H1 (cell line): Measurements from ENCODE around the gene IFNB1. TPM values are rescaled to one million over a fixed set of nuclear protein-coding genes. Genes with fewer than 3 reads are reported as not detected.

Source experiments
- CTCF ChIA-PET: fragments of 300-600 bp; sonication (Branson Sonifier 250); formaldehyde crosslinking; loops from one replicate; lab custom pipeline; 2021; ENCODE audit not compliant: partially characterized antibody; lab: Charles Lee
- POLR2A ChIA-PET: fragments of 300-600 bp; sonication (Branson Sonifier 250); formaldehyde crosslinking; loops from one replicate; lab custom pipeline; 2021; ENCODE audit warnings: inconsistent platforms; ENCODE audit not compliant: partially characterized antibody; lab: Charles Lee
- DNase-seq, 2 experiments: peaks; one replicate each; pipeline versions ENCODE4 v3.0.0 to v3.0.0-alpha.2; 2010 to 2022; ENCODE audit warnings: low spot score in 2 of 2, low read depth in 1 of 2, mixed read lengths in 1 of 2
- FAIRE-seq: peaks from 2 replicates; lab custom pipeline; 2011; peaks lifted over from hg19 to GRCh38; lab: Jason Lieb, UNC
- H2AFZ ChIP-seq: 2 replicates; pipeline ENCODE4 v1.8.1; 2012; ENCODE audit warnings: low read length, inconsistent platforms
- H2AK5ac ChIP-seq: 2 replicates; pipeline ENCODE4 v1.6.1; 2013; ENCODE audit warnings: low read depth, low read length
- H2BK120ac ChIP-seq: replicated peaks from 2 replicates; pipeline ENCODE3; 2013; ENCODE audit warnings: low read depth, low read length, inconsistent platforms
- H2BK12ac ChIP-seq: 2 replicates; pipeline ENCODE4 v1.6.1; 2013; ENCODE audit warnings: low read depth, low read length
- H2BK15ac ChIP-seq: 2 replicates; pipeline ENCODE4 v1.6.1; 2013; ENCODE audit warnings: low read length
- H2BK20ac ChIP-seq: 2 replicates; pipeline ENCODE4 v1.6.1; 2013; ENCODE audit warnings: low read length
- H2BK5ac ChIP-seq: 2 replicates; pipeline ENCODE4 v1.6.1; 2013; ENCODE audit warnings: low read depth, low read length
- H3K14ac ChIP-seq: 2 replicates; pipeline ENCODE4 v1.6.1; 2013; ENCODE audit warnings: inconsistent platforms; ENCODE audit not compliant: insufficient read length
- H3K18ac ChIP-seq: 2 replicates; pipeline ENCODE4 v1.6.1; 2013; ENCODE audit warnings: low read length; ENCODE audit errors: extremely low read depth
- H3K23ac ChIP-seq: 2 replicates; pipeline ENCODE4 v1.6.1; 2013; ENCODE audit warnings: inconsistent platforms; ENCODE audit not compliant: insufficient read length
- H3K23me2 ChIP-seq: 2 replicates; pipeline ENCODE4 v1.6.1; 2013; ENCODE audit warnings: low read depth, low read length
- H3K27ac ChIP-seq: 2 replicates; pipeline ENCODE4 v1.6.1; 2011; ENCODE audit warnings: low read depth, low read length, inconsistent platforms
- H3K27me3 ChIP-seq, 4 experiments: replicated peaks in 1 of 4; 1 replicate in 1 of 4; 2 replicates in 3 of 4; pipeline versions ENCODE4 v1.6.1 to v1.8.1; 2011 to 2013; ENCODE audit warnings: low read length in 3 of 4, mild to moderate bottlenecking in 3 of 4, inconsistent platforms in 2 of 4, mixed read lengths in 2 of 4, moderate library complexity in 1 of 4; ENCODE audit not compliant: control insufficient read depth in 3 of 4, insufficient read depth in 3 of 4; ENCODE audit errors: extremely low read depth in 1 of 4
- H3K36me3 ChIP-seq, 4 experiments: 2 replicates each; pipeline versions ENCODE4 v1.6.1 to v1.8.1; 2011 to 2013; ENCODE audit warnings: mild to moderate bottlenecking in 4 of 4, low read length in 3 of 4, moderate library complexity in 2 of 4, control low read depth in 1 of 4, inconsistent platforms in 1 of 4; ENCODE audit not compliant: insufficient read depth in 4 of 4, control insufficient read depth in 2 of 4
- H3K4ac ChIP-seq: replicated peaks from 2 replicates; pipeline ENCODE3; 2013; ENCODE audit warnings: low read length, low read depth, mixed read lengths, inconsistent platforms; ENCODE audit not compliant: insufficient read length
- H3K4me1 ChIP-seq, 4 experiments: replicated peaks in 1 of 4; 1 replicate in 1 of 4; 2 replicates in 3 of 4; pipeline versions ENCODE4 v1.6.1 to v1.8.1; 2011 to 2013; ENCODE audit warnings: low read length in 3 of 4, inconsistent platforms in 2 of 4, mixed read lengths in 1 of 4; ENCODE audit not compliant: insufficient read depth in 4 of 4, control insufficient read depth in 3 of 4
- H3K4me2 ChIP-seq, 2 experiments: 2 replicates each; pipeline versions ENCODE4 v1.6.1 to v1.8.1; 2011 to 2013; ENCODE audit warnings: low read depth in 2 of 2, low read length in 2 of 2, control low read depth in 1 of 2, inconsistent platforms in 1 of 2, mild to moderate bottlenecking in 1 of 2; ENCODE audit not compliant: insufficient read depth in 1 of 2
- H3K4me3 ChIP-seq, 4 experiments: fragments of 200-600, 300-600 bp in 1 of 4; sonication (generic), shearing (Covaris generic), sonication (Bioruptor Twin) in 1 of 4; 2 replicates each; pipeline versions ENCODE4 v1.5.1 to v1.8.1; 2011 to 2016; ENCODE audit warnings: low read length in 4 of 4, low read depth in 3 of 4, control low read depth in 2 of 4, inconsistent platforms in 2 of 4, mild to moderate bottlenecking in 2 of 4, mixed read lengths in 1 of 4, moderate library complexity in 1 of 4; ENCODE audit not compliant: insufficient read depth in 2 of 4; ENCODE audit errors: extremely low read depth in 1 of 4
- H3K56ac ChIP-seq: replicated peaks from 2 replicates; pipeline ENCODE3; 2013; ENCODE audit warnings: low read depth, mild to moderate bottlenecking, mixed read lengths, low read length, inconsistent platforms; ENCODE audit not compliant: insufficient read length
- H3K79me1 ChIP-seq: 2 replicates; pipeline ENCODE4 v1.6.1; 2013; ENCODE audit warnings: low read depth, low read length, control low read depth
- H3K79me2 ChIP-seq, 2 experiments: 2 replicates each; pipeline versions ENCODE4 v1.6.1 to v1.8.1; 2012 to 2013; ENCODE audit warnings: low read length in 2 of 2, mild to moderate bottlenecking in 2 of 2, inconsistent platforms in 1 of 2; ENCODE audit not compliant: insufficient read depth in 2 of 2, control insufficient read depth in 1 of 2
- H3K9ac ChIP-seq, 4 experiments: replicated peaks in 1 of 4; 1 replicate in 1 of 4; 2 replicates in 3 of 4; pipeline versions ENCODE4 v1.6.1 to v1.8.1; 2011 to 2013; ENCODE audit warnings: low read depth in 3 of 4, low read length in 3 of 4, control low read depth in 2 of 4, mild to moderate bottlenecking in 2 of 4, moderate library complexity in 2 of 4, inconsistent platforms in 1 of 4; ENCODE audit errors: extremely low read depth in 1 of 4
- H3K9me3 ChIP-seq, 2 experiments: 2 replicates each; pipeline versions ENCODE4 v1.6.1 to v1.8.1; 2012 to 2013; ENCODE audit warnings: mild to moderate bottlenecking in 2 of 2, moderate library complexity in 2 of 2, control low read depth in 1 of 2, inconsistent platforms in 1 of 2, low read depth in 1 of 2, low read length in 1 of 2, mixed read lengths in 1 of 2; ENCODE audit not compliant: insufficient read depth in 2 of 2
- H4K20me1 ChIP-seq, 2 experiments: replicated peaks in 1 of 2; 2 replicates each; pipeline versions ENCODE3 to v1.8.1; 2011 to 2013; ENCODE audit warnings: inconsistent platforms in 2 of 2, low read length in 2 of 2, mild to moderate bottlenecking in 1 of 2; ENCODE audit not compliant: insufficient read depth in 2 of 2, control insufficient read depth in 1 of 2
- H4K5ac ChIP-seq: 2 replicates; pipeline ENCODE4 v1.6.1; 2013; ENCODE audit warnings: low read length, low read depth, mixed read lengths, inconsistent platforms; ENCODE audit not compliant: insufficient read length
- H4K8ac ChIP-seq: 2 replicates; pipeline ENCODE4 v1.8.0; 2013; ENCODE audit warnings: mild to moderate bottlenecking, moderate library complexity, low read length, inconsistent platforms; ENCODE audit not compliant: insufficient read depth; ENCODE audit errors: extremely low read depth
- H4K91ac ChIP-seq: replicated peaks from 2 replicates; pipeline ENCODE3; 2013; ENCODE audit warnings: low read length, mixed read lengths, inconsistent platforms; ENCODE audit not compliant: insufficient read length
- CEBPB ChIP-seq: IDR thresholded peaks from 2 replicates; pipeline ENCODE4 v1.6.1; 2012; ENCODE audit warnings: low read depth, low read length
- CTCF ChIP-seq, 3 experiments: IDR thresholded peaks; 1 replicate in 2 of 3; 2 replicates in 1 of 3; pipeline versions ENCODE4 v1.5.1 to v1.6.1; 2011; ENCODE audit warnings: low read length in 3 of 3, mild to moderate bottlenecking in 3 of 3, inconsistent platforms in 2 of 3, low read depth in 1 of 3, moderate library complexity in 1 of 3; ENCODE audit not compliant: insufficient read depth in 1 of 3; ENCODE audit errors: control extremely low read depth in 1 of 3
- EGR1 ChIP-seq: IDR thresholded peaks from 2 replicates; pipeline ENCODE4 v1.6.1; 2011; ENCODE audit warnings: low read depth, low read length, borderline replicate concordance
- HDAC2 ChIP-seq, 2 experiments: fragments of 300-600 bp in 1 of 2; sonication (generic) in 1 of 2; IDR thresholded peaks; 2 replicates each; pipeline ENCODE4 v1.6.1; 2011 to 2012; ENCODE audit warnings: low read depth in 2 of 2, low read length in 2 of 2, mild to moderate bottlenecking in 2 of 2, moderate library complexity in 2 of 2, borderline replicate concordance in 1 of 2, inconsistent platforms in 1 of 2
- KDM4A ChIP-seq: IDR thresholded peaks from one replicate; pipeline ENCODE4 v1.7.1; 2012; ENCODE audit warnings: low read depth, mild to moderate bottlenecking, moderate library complexity, low read length, inconsistent platforms; ENCODE audit not compliant: severe bottlenecking
- KDM5A ChIP-seq: fragments of 200-600 bp; IDR thresholded peaks from 2 replicates; pipeline ENCODE4 v1.7.1; 2012; ENCODE audit warnings: mild to moderate bottlenecking, low read length, inconsistent platforms, mixed read lengths
- RFX5 ChIP-seq: IDR thresholded peaks from 2 replicates; pipeline ENCODE4 v1.6.1; 2011; ENCODE audit warnings: low read depth, low read length, improper control_type of control experiment, borderline replicate concordance
- TBP ChIP-seq: IDR thresholded peaks from 2 replicates; pipeline ENCODE4 v1.6.1; 2011; ENCODE audit warnings: low read depth, low read length, improper control_type of control experiment
- WGBS, 2 experiments: shearing (Covaris generic) in 1 of 2; methylation state at CpG; one replicate each; pipeline versions ENCODE4 v1.1.6 to v1.1.7; 2013 to 2015; ENCODE audit warnings: low lambda C conversion rate in 2 of 2, mixed read lengths in 2 of 2, inconsistent platforms in 1 of 2, low coverage in 1 of 2, missing lambda C conversion rate in 1 of 2; ENCODE audit not compliant: insufficient replicate concordance in 2 of 2, insufficient coverage in 1 of 2, insufficient read length in 1 of 2; ENCODE audit errors: extremely low coverage in 1 of 2, missing lambda C conversion rate in 1 of 2; 5-methylcytosine and 5-hydroxymethylcytosine counted together
- polyA plus RNA-seq, 7 experiments: library from polyadenylated mRNA; depleted of rRNA in 3 of 7; stranded (reverse) in 5 of 7; unstranded in 2 of 7; fragments of >200 nt in 5 of 7; fragments of 200-250 nt in 2 of 7; gene quantifications; 1 replicate in 5 of 7; 2 replicates in 1 of 7; 4 replicates in 1 of 7; pipeline versions ENCODE4 v1.2.1 to v1.2.3, GENCODE V29; 2011 to 2013; ENCODE audit warnings: missing spikeins in 2 of 7, mixed read lengths in 2 of 7
- total RNA-seq: library from RNA; stranded (reverse); fragmentation: NEBNext Ultra II Directional; extraction: Animal tissue kit (Norgen Biotek cat#: 25700); gene quantifications from 2 replicates; pipeline ENCODE4 v1.2.1, GENCODE V29; 2021

Gene IFNB1
- total and polyA plus RNA-seq, 2 of the 8 experiments (the other 6 are each of a cell fraction or from before 2014, with no cell fraction given) = not detected

DNA sequence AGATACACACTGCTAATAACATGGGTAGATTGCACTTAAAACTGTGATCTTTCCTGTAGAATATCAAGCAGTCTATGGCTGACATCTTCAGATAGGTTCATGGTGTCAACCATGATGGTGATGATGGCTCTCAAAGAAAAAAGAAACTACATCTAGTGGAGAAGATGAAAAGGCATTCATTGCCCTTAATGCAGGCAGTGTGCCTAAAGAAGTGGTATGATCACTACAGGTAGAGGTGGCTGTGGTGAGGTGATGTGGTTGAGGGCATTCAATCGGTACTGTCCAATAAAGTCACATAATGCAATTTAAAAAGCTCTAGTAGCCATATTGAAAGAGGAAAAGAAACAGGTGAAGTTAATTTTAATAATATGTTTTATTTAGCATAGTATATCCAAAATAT lies 3.1 kb upstream of the IFNB1 start:
- Histone ChIP-seq H4K91ac (no peak overlapping the region), H3K4me2 (no peak overlapping the region), H2BK5ac (no peak overlapping the region), H3K14ac (no peak overlapping the region), H3K18ac (no peak overlapping the region), H4K8ac (no peak overlapping the region), H3K79me2 (no peaks in the 10 kb centered on the region), H2AK5ac (no peak overlapping the region), H3K4ac (no peak overlapping the region), H3K79me1 (no peaks in the 10 kb centered on the region), H3K27me3 (no peaks in the 10 kb centered on the region), H2BK120ac (no peak overlapping the region), H2AFZ (no peak overlapping the region), H3K56ac (no peak overlapping the region), H2BK15ac (no peak overlapping the region), H4K20me1 (no peaks in the 10 kb centered on the region), H2BK20ac (no peak overlapping the region), H3K23ac (no peak overlapping the region), H3K9me3 (no peaks in the 10 kb centered on the region), H4K5ac (no peak overlapping the region), H3K9ac (no peak overlapping the region), H3K36me3 (no peaks in the 10 kb centered on the region), H3K27ac (no peak overlapping the region), H3K4me1 (no peaks in the 10 kb centered on the region), H3K23me2 (no peaks in the 10 kb centered on the region), H2BK12ac (no peak overlapping the region), H3K4me3 (no peak overlapping the region)
- ChIA-PET CTCF (interaction anchor here (0.7 to 1.5 kb wide), 4 partner anchors 10 to 167 kb away, joined by 3 to 5 read pairs (median 3); no protein-coding TSS in a partner anchor), POLR2A (no interaction called here)
- DNase-seq (no peak), FAIRE-seq (no peak)
- no peak for TF ChIP-seq CEBPB
- TF ChIP-seq CTCF (IDR thresholded peaks at IDR 0.05; ENCODE audit: control extremely low read depth in 1 of 3, insufficient read depth in 1 of 3, low read depth in 1 of 3, low read length in 3 of 3) = no peak
- no peak for TF ChIP-seq RFX5
- TF ChIP-seq KDM4A = no peak
- TF ChIP-seq KDM5A = no peak
- TF ChIP-seq EGR1 = no peak
- TF ChIP-seq HDAC2 (IDR thresholded peaks at IDR 0.05; ENCODE audit: borderline replicate concordance in 1 of 2, low read depth in 2 of 2, low read length in 2 of 2) = no peak
- TF ChIP-seq TBP = no peak
- 96% methylated on average over 1 of the region's 1 CpG; no CpG with 5 or more reads in 1 of the 2 experiments for WGBS, 2 experiments
